B cell (primary cell): ENCODE results near the gene AGAP1. TPM values are rescaled to one million over a fixed set of nuclear protein-coding genes. Genes with fewer than 3 reads are reported as not detected.

Source experiments
- ATAC-seq: fragments of 200-7000 bp; cut with Tn5 transposase; one replicate; pipeline ENCODE4 v1.10.0; 2021; ENCODE audit warnings: low read depth, mild to moderate bottlenecking, moderate number of reproducible peaks, moderate library complexity
- CTCF ChIA-PET: fragments of 350-600 bp; sonication (Branson Sonifier 250); formaldehyde crosslinking; loops from one replicate; lab custom pipeline; 2021; ENCODE audit warnings: antibody characterized with exemption, inconsistent platforms; lab: Charles Lee
- POLR2A ChIA-PET: fragments of 350-600 bp; sonication (Branson Sonifier 250); formaldehyde crosslinking; loops from one replicate; lab custom pipeline; 2021; ENCODE audit warnings: antibody characterized with exemption; lab: Charles Lee
- DNase-seq: peaks from one replicate; pipeline ENCODE4 v3.0.0; 2013
- H2AFZ ChIP-seq: 2 replicates; pipeline ENCODE4 v1.6.1; 2012; ENCODE audit warnings: mild to moderate bottlenecking, low read depth, low read length; ENCODE audit not compliant: insufficient read depth, poor library complexity, severe bottlenecking
- H3K27ac ChIP-seq, 2 donors: 1 replicate in 1 of 2; 2 replicates in 1 of 2; pipeline ENCODE4 v1.5.1; 2012 to 2013; ENCODE audit warnings: low read length in 2 of 2, mild to moderate bottlenecking in 2 of 2, moderate library complexity in 1 of 2
- H3K27me3 ChIP-seq, 4 experiments: fragments of 200-600 bp in 1 of 4; sonication (generic) in 1 of 4; replicated peaks in 1 of 4; 1 replicate in 2 of 4; 2 replicates in 2 of 4; pipeline versions ENCODE4 v1.6.1 to v1.7.0; 2013 to 2016; ENCODE audit warnings: low read length in 3 of 4, mild to moderate bottlenecking in 2 of 4, mixed read lengths in 1 of 4, moderate library complexity in 1 of 4; ENCODE audit not compliant: insufficient read depth in 4 of 4, control insufficient read depth in 3 of 4; ENCODE audit errors: control extremely low read depth in 1 of 4
- H3K36me3 ChIP-seq, 2 experiments: replicated peaks in 1 of 2; 1 replicate in 1 of 2; 2 replicates in 1 of 2; pipeline versions ENCODE4 v1.6.1 to v1.7.1; 2013; ENCODE audit warnings: low read length in 1 of 2; ENCODE audit not compliant: insufficient read depth in 2 of 2, control insufficient read depth in 1 of 2; ENCODE audit errors: control extremely low read depth in 1 of 2, extremely low read depth in 1 of 2
- H3K4me1 ChIP-seq, 2 donors: fragments of 200-600 bp in 1 of 2; sonication (generic) in 1 of 2; 1 replicate in 1 of 2; 2 replicates in 1 of 2; pipeline versions ENCODE4 v1.5.1 to v1.6.1; 2013 to 2017; ENCODE audit warnings: low read length in 2 of 2; ENCODE audit not compliant: control insufficient read depth in 2 of 2, insufficient read depth in 2 of 2
- H3K4me2 ChIP-seq: replicated peaks from 2 replicates; pipeline ENCODE3; 2012; ENCODE audit warnings: mild to moderate bottlenecking, low read depth, low read length; ENCODE audit not compliant: poor library complexity, severe bottlenecking
- H3K4me3 ChIP-seq, 5 experiments: fragments of 200-600 bp in 1 of 5; sonication (generic) in 1 of 5; 1 replicate in 3 of 5; 2 replicates in 2 of 5; pipeline versions ENCODE4 v1.5.1 to v1.7.0; 2011 to 2016; ENCODE audit warnings: low read length in 4 of 5, mild to moderate bottlenecking in 4 of 5, low read depth in 2 of 5, control low read depth in 1 of 5, moderate library complexity in 1 of 5; ENCODE audit not compliant: insufficient read depth in 1 of 5; ENCODE audit errors: control extremely low read depth in 1 of 5, extremely low read depth in 1 of 5
- H3K79me2 ChIP-seq: fragments of 200-600 bp; sonication (generic); one replicate; pipeline ENCODE4 v1.6.0; 2016; ENCODE audit warnings: low read length; ENCODE audit not compliant: control insufficient read depth, insufficient read depth
- H3K9ac ChIP-seq: fragments of 200-600 bp; sonication (generic); 2 replicates; pipeline ENCODE4 v1.6.1; 2017; ENCODE audit warnings: mild to moderate bottlenecking, low read length, moderate library complexity
- H3K9me3 ChIP-seq, 3 donors: one replicate each; pipeline versions ENCODE4 v1.6.1 to v1.7.1; 2013; ENCODE audit warnings: low read length in 2 of 3; ENCODE audit not compliant: control insufficient read depth in 2 of 3, insufficient read depth in 1 of 3; ENCODE audit errors: control extremely low read depth in 1 of 3
- H4K20me1 ChIP-seq: 2 replicates; pipeline ENCODE4 v1.6.0; 2012; ENCODE audit warnings: mild to moderate bottlenecking, low read length; ENCODE audit not compliant: insufficient read depth, control insufficient read depth, poor library complexity, severe bottlenecking
- H3K27ac Mint-ChIP-seq: one replicate; pipeline ENCODE4 v1.8.0; 2021; ENCODE audit warnings: mixed read lengths
- H3K27me3 Mint-ChIP-seq: one replicate; pipeline ENCODE4 v1.8.0; 2021; ENCODE audit warnings: mixed read lengths
- H3K4me1 Mint-ChIP-seq: one replicate; pipeline ENCODE4 v1.8.0; 2021; ENCODE audit warnings: mixed read lengths
- H3K4me3 Mint-ChIP-seq: one replicate; pipeline ENCODE4 v1.8.0; 2021; ENCODE audit warnings: mixed read lengths
- H3K9me3 Mint-ChIP-seq: one replicate; pipeline ENCODE4 v1.8.0; 2022; ENCODE audit warnings: mixed read lengths; ENCODE audit not compliant: insufficient read depth
- EZH2 ChIP-seq: IDR thresholded peaks from 2 replicates; pipeline ENCODE4 v1.6.1; 2012; ENCODE audit warnings: borderline replicate concordance, low read depth, mild to moderate bottlenecking, moderate library complexity, low read length; ENCODE audit not compliant: insufficient read depth, poor library complexity, severe bottlenecking
- WGBS: methylation state at CpG from one replicate; pipeline ENCODE4 v1.1.5; 2013; ENCODE audit warnings: missing lambda C conversion rate; ENCODE audit not compliant: insufficient coverage; 5-methylcytosine and 5-hydroxymethylcytosine counted together
- intact Hi-C: fragments of 100-400 bp; cut with micrococcal nuclease; formaldehyde crosslinking; loops from one replicate; pipeline ENCODE4 v1.10.0; 2022
- polyA plus RNA-seq: library from polyadenylated mRNA; depleted of rRNA; stranded (reverse); fragments of >200 nt; gene quantifications from 2 replicates; pipeline ENCODE4 v1.2.3, GENCODE V29; 2012
- total RNA-seq, 2 donors: library from RNA; stranded (reverse); fragments of 120-200 nt in 1 of 2; gene quantifications; 1 replicate in 1 of 2; 2 replicates in 1 of 2; pipeline versions ENCODE4 v1.2.3 to v1.2.4, GENCODE V29; 2013 to 2022
- TF ChIP-seq, protein P1 (sequence below): fragments of 200-600 bp; IDR thresholded peaks from one replicate; pipeline ENCODE4 v1.8.0; 2022; ENCODE audit warnings: antibody characterized with exemption, mild to moderate bottlenecking

AGAP1 gene
- total and polyA plus RNA-seq, 2 donors (not counting 1 experiment from before 2014, with no cell fraction given), result 0.01 TPM; not detected in 1

DNA sequence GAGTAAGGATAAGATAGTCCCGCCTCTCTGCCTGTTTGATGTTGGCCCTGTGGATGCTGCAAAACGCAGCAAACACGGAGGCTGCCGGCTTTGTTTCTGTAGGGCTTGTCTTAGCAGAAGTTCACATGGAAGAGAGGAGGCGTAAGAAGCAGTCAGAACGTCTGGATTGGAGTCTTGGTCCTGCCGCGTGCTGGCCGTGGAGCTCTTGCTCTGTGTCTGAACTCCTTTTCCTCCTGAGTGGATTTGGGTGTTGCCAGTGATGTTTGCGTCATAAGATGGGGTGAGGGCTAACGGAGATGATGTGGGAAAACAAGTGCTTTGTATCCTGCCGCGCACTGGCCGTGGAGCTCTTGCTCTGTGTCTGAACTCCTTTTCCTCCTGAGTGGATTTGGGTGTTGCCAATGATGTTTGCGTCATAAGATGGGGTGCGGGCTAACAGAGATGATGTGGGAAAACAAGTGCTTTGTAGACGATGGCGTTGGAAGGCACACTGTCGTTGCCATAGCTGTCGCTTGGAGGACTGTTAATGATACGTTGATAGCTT is 240.9 kb downstream of the AGAP1 start:
- Histone ChIP-seq H2AFZ (no peak overlapping the region), H4K20me1 (no peaks in the 10 kb centered on the region), H3K4me1 (no peaks in the 10 kb centered on the region), H3K27me3 (no peaks in the 10 kb centered on the region), H3K9ac (no peak overlapping the region), H3K27ac (no peak overlapping the region), H3K4me3 (no peak overlapping the region), H3K36me3 (no peaks in the 10 kb centered on the region), H3K4me2 (no peak overlapping the region), H3K9me3 (no peaks in the 10 kb centered on the region), H3K79me2 (no peaks in the 10 kb centered on the region)
- ChIA-PET POLR2A (no interaction called here), CTCF (interaction anchor here (0.9 to 3.5 kb wide), 3 partner anchors 11 to 31 kb away, joined by 3 to 11 read pairs (median 3); no protein-coding TSS in a partner anchor)
- ATAC-seq (no peak), DNase-seq (no peak)
- TF ChIP-seq, protein P1, sequence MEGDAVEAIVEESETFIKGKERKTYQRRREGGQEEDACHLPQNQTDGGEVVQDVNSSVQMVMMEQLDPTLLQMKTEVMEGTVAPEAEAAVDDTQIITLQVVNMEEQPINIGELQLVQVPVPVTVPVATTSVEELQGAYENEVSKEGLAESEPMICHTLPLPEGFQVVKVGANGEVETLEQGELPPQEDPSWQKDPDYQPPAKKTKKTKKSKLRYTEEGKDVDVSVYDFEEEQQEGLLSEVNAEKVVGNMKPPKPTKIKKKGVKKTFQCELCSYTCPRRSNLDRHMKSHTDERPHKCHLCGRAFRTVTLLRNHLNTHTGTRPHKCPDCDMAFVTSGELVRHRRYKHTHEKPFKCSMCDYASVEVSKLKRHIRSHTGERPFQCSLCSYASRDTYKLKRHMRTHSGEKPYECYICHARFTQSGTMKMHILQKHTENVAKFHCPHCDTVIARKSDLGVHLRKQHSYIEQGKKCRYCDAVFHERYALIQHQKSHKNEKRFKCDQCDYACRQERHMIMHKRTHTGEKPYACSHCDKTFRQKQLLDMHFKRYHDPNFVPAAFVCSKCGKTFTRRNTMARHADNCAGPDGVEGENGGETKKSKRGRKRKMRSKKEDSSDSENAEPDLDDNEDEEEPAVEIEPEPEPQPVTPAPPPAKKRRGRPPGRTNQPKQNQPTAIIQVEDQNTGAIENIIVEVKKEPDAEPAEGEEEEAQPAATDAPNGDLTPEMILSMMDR, result no peak
- TF ChIP-seq EZH2, result no peak
- intact Hi-C loops, result no loop called here
- no peaks in the 10 kb centered on the region for H3K9me3 Mint-ChIP-seq
- no peak overlapping the region for H3K4me3 Mint-ChIP-seq
- no peaks in the 10 kb centered on the region for H3K4me1 Mint-ChIP-seq
- WGBS, result 93% methylated on average over 15 of the region's 21 CpGs
- H3K27me3 Mint-ChIP-seq, result peaks cover 8% of the 10 kb centered on the region
- H3K27ac Mint-ChIP-seq, result no peak overlapping the region

DNA sequence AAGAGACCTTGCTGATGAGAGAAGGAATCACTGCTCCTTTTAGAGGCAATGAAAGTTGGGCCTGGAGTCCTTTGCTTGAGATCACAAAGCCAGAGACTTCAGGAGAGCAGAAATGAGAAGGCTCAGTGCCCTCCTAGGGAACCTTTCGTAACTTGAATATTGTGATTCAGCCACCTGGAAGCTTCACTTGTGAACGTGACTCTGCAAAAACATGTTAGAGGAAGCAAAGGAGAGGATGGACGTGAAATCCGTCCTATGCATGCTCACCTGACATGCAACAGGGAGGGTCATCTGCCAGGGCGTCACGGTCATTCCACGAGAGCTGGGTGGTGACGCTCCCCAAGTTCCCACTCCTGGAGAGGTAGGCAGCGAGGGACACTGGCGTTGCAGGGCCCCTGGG is 243.6 kb downstream of the AGAP1 start:
- no peak overlapping the region for H3K27ac Mint-ChIP-seq

More for the DNA sequence above, 243.6 kb downstream of the AGAP1 start:
- Mint-ChIP-seq H3K9me3 (no peaks in the 10 kb centered on the region), H3K4me1 (no peaks in the 10 kb centered on the region), H3K4me3 (no peak overlapping the region), H3K27me3 (peaks cover 3% of the 10 kb centered on the region)
- Histone ChIP-seq H3K4me3 (no peak overlapping the region), H4K20me1 (no peaks in the 10 kb centered on the region), H2AFZ (no peak overlapping the region), H3K9me3 (no peaks in the 10 kb centered on the region), H3K4me2 (no peak overlapping the region), H3K36me3 (no peaks in the 10 kb centered on the region), H3K27me3 (no peaks in the 10 kb centered on the region), H3K27ac (no peak overlapping the region), H3K4me1 (no peaks in the 10 kb centered on the region), H3K79me2 (no peaks in the 10 kb centered on the region), H3K9ac (no peak overlapping the region)
- intact Hi-C loops, result no loop called here
- ChIA-PET CTCF (interaction anchor here (3.5 kb wide), 1 partner anchor 8 kb away, joined by 11 read pairs; no protein-coding TSS in a partner anchor), POLR2A (no interaction called here)
- no peak for TF ChIP-seq EZH2
- TF ChIP-seq, protein P1, result no peak
- WGBS, result 80% methylated on average over 10 of the region's 10 CpGs
- ATAC-seq (no peak), DNase-seq (no peak)
